ENCODE results near the gene TPSB2.

GRCh38 chr16:1262846-1263221 is 32.9 kb upstream of the TPSB2 start:
- TF ChIP-seq CTCF (optimal IDR thresholded peaks at IDR 0.05 in 1 of 3, IDR thresholded peaks at IDR 0.05 in 1 of 3, conservative IDR thresholded peaks at IDR 0.05 in 1 of 3; ENCODE audit: extremely low read depth in 1 of 3, insufficient read depth in 2 of 3, low read length in 3 of 3): no peak
- TF ChIP-seq EZH2 (IDR thresholded peaks at IDR 0.05; ENCODE audit: low read length): no peak

Measured in keratinocyte (primary cell).